Fibroblast of lung (primary cell): ENCODE results near the gene CCL2. TPM values are rescaled to one million over a fixed set of nuclear protein-coding genes. Genes with fewer than 3 reads are reported as not detected.
"Not testable (repeated sequence)": the region's sequence is repeated elsewhere in the genome, so short reads cannot be mapped to it uniquely, and the experiment has no call there.

Experiments used
- DNase-seq, 2 donors: peaks; one replicate each; pipeline versions ENCODE4 v3.0.0 to v3.0.0-alpha.2; 2010; ENCODE audit warnings: low read depth in 2 of 2
- H2AFZ ChIP-seq: 2 replicates; pipeline ENCODE4 v1.5.1; 2012; ENCODE audit warnings: low read length, control low read depth, inconsistent platforms
- H3K27ac ChIP-seq: 2 replicates; pipeline ENCODE4 v1.5.1; 2011; ENCODE audit warnings: low read length, control low read depth; ENCODE audit not compliant: insufficient read depth
- H3K27me3 ChIP-seq: 2 replicates; pipeline ENCODE4 v1.5.1; 2011; ENCODE audit warnings: mild to moderate bottlenecking, low read length; ENCODE audit not compliant: control insufficient read depth, insufficient read depth
- H3K36me3 ChIP-seq: 2 replicates; pipeline ENCODE4 v1.5.1; 2011; ENCODE audit warnings: low read length; ENCODE audit not compliant: control insufficient read depth, insufficient read depth
- H3K4me1 ChIP-seq: 2 replicates; pipeline ENCODE4 v1.5.1; 2011; ENCODE audit warnings: low read length; ENCODE audit not compliant: control insufficient read depth, insufficient read depth; ENCODE audit errors: extremely low read depth
- H3K4me2 ChIP-seq: 2 replicates; pipeline ENCODE4 v1.5.1; 2011; ENCODE audit warnings: low read length, control low read depth; ENCODE audit not compliant: insufficient read depth; ENCODE audit errors: extremely low read depth
- H3K4me3 ChIP-seq, 4 experiments: fragments of 200-600 bp in 1 of 4; sonication (generic) in 1 of 4; replicated peaks in 1 of 4; 2 replicates each; pipeline ENCODE4 v1.5.1; 2011 to 2016; ENCODE audit warnings: low read length in 4 of 4, low read depth in 3 of 4, mild to moderate bottlenecking in 3 of 4, control low read depth in 2 of 4, inconsistent platforms in 1 of 4, mixed read lengths in 1 of 4; ENCODE audit not compliant: insufficient read depth in 1 of 4; ENCODE audit errors: control extremely low read depth in 1 of 4
- H3K79me2 ChIP-seq: 2 replicates; pipeline ENCODE4 v1.5.1; 2012; ENCODE audit warnings: mild to moderate bottlenecking, low read length, inconsistent platforms; ENCODE audit not compliant: control insufficient read depth, insufficient read depth
- H3K9ac ChIP-seq: 2 replicates; pipeline ENCODE4 v1.5.1; 2011; ENCODE audit warnings: mild to moderate bottlenecking, low read length, control low read depth; ENCODE audit not compliant: insufficient read depth
- H3K9me3 ChIP-seq: 2 replicates; pipeline ENCODE4 v1.5.1; 2012; ENCODE audit warnings: low read depth, low read length; ENCODE audit not compliant: control insufficient read depth, insufficient read depth
- H4K20me1 ChIP-seq: 2 replicates; pipeline ENCODE4 v1.5.1; 2011; ENCODE audit warnings: low read length; ENCODE audit not compliant: control insufficient read depth, insufficient read depth; ENCODE audit errors: extremely low read depth
- EZH2 ChIP-seq: IDR thresholded peaks from 2 replicates; pipeline ENCODE4 v1.5.1; 2012; ENCODE audit warnings: low read length, control low read depth, mild to moderate bottlenecking; ENCODE audit errors: missing control alignments
- polyA plus RNA-seq, 2 donors: library from polyadenylated mRNA; depleted of rRNA in 1 of 2; stranded (reverse) in 1 of 2; unstranded in 1 of 2; fragments of >200 nt; gene quantifications; 2 replicates each; pipeline ENCODE4 v1.2.1, GENCODE V29; 2011 to 2012; ENCODE audit warnings: missing spikeins in 1 of 2
- total RNA-seq: library from RNA; depleted of rRNA; stranded (reverse); fragments of >200 nt; gene quantifications from 2 replicates; pipeline ENCODE4 v1.2.1, GENCODE V29; 2014
- TF ChIP-seq, protein P1 (sequence below), 2 donors: IDR thresholded peaks in 1 of 2; conservative IDR thresholded peaks in 1 of 2; 1 replicate in 1 of 2; 2 replicates in 1 of 2; pipeline ENCODE4 v1.5.1; 2011 to 2012; ENCODE audit warnings: low read length in 2 of 2, control low read depth in 1 of 2, inconsistent platforms in 1 of 2, low read depth in 1 of 2, mild to moderate bottlenecking in 1 of 2

Gene CCL2
- total and polyA plus RNA-seq, 2 donors (not counting 1 experiment from before 2014, with no cell fraction given) = 42.9 to 170 TPM

GRCh38 chr17:34226744-34227034 is 28.4 kb upstream of the CCL2 start:
- H3K4me1 ChIP-seq = no peaks in the 10 kb centered on the region
- no peak overlapping the region for H3K9ac ChIP-seq
- H3K4me2 ChIP-seq = no peak overlapping the region
- no peaks in the 10 kb centered on the region for H3K27me3 ChIP-seq
- H4K20me1 ChIP-seq = no peaks in the 10 kb centered on the region
- H3K36me3 ChIP-seq = no peaks in the 10 kb centered on the region
- DNase-seq = no peak
- H3K9me3 ChIP-seq = no peaks in the 10 kb centered on the region
- no peak overlapping the region for H2AFZ ChIP-seq
- H3K27ac ChIP-seq = no peak overlapping the region
- H3K4me3 ChIP-seq = no peak overlapping the region
- no peak for TF ChIP-seq EZH2
- TF ChIP-seq, protein P1, sequence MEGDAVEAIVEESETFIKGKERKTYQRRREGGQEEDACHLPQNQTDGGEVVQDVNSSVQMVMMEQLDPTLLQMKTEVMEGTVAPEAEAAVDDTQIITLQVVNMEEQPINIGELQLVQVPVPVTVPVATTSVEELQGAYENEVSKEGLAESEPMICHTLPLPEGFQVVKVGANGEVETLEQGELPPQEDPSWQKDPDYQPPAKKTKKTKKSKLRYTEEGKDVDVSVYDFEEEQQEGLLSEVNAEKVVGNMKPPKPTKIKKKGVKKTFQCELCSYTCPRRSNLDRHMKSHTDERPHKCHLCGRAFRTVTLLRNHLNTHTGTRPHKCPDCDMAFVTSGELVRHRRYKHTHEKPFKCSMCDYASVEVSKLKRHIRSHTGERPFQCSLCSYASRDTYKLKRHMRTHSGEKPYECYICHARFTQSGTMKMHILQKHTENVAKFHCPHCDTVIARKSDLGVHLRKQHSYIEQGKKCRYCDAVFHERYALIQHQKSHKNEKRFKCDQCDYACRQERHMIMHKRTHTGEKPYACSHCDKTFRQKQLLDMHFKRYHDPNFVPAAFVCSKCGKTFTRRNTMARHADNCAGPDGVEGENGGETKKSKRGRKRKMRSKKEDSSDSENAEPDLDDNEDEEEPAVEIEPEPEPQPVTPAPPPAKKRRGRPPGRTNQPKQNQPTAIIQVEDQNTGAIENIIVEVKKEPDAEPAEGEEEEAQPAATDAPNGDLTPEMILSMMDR (conservative IDR thresholded peaks at IDR 0.05 in 1 of 2, IDR thresholded peaks at IDR 0.05 in 1 of 2; ENCODE audit: low read depth in 1 of 2, low read length in 2 of 2) = no peak
- H3K79me2 ChIP-seq = no peaks in the 10 kb centered on the region

DNA sequence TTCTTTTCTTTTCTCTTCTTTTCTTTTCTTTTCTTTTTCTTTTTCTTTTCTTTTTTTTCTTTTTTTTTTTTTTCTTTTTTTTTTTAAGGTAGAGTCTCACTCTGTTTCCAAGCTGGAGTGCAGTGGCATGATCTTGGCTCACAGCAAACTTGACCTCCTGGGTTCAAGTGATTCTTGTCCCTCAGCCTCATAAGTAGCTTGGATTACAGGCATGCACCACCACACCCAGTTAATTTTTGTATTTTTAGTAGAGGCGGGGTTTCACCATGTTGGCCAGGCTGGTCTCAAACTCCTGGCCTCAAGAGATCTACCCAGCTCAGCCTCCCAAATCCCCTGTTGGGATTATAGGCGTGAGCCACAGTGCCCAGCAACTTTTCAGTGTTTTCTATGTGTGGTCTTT is 27.8 kb upstream of the CCL2 start:
- not testable (repeated sequence) for H3K36me3 ChIP-seq, H3K9me3 ChIP-seq, H3K79me2 ChIP-seq, H3K4me2 ChIP-seq, H3K4me3 ChIP-seq, H4K20me1 ChIP-seq, H3K27me3 ChIP-seq, H2AFZ ChIP-seq, H3K27ac ChIP-seq, H3K9ac ChIP-seq, H3K4me1 ChIP-seq, DNase-seq

DNA sequence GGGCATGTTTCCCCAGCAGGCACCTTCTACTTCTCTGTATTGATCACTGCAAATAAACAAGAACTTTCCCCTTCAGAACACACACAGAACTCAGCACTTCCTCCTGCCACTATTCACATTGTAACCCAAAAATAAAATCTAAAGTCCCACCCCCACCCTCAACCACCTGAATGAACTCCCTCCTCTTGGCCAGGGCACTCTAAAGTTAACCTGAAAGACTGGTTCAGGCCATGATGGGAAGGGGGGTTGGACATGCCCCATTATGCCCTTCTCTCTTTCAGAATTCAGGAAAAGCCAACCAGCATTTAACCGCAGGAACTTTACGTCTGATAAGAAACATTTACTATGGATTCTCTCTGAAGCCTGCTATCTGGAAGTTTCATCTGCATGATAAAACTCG is 27.4 kb upstream of the CCL2 start:
- H3K4me3 ChIP-seq = no peak overlapping the region
- TF ChIP-seq, protein P1 (conservative IDR thresholded peaks at IDR 0.05 in 1 of 2, IDR thresholded peaks at IDR 0.05 in 1 of 2; ENCODE audit: low read depth in 1 of 2, low read length in 2 of 2) = no peak
- TF ChIP-seq EZH2 = no peak
- no peak overlapping the region for H3K9ac ChIP-seq
- H3K9me3 ChIP-seq = no peaks in the 10 kb centered on the region
- no peaks in the 10 kb centered on the region for H3K27me3 ChIP-seq
- H3K79me2 ChIP-seq = no peaks in the 10 kb centered on the region
- H3K27ac ChIP-seq = no peak overlapping the region
- DNase-seq = no peak
- H3K36me3 ChIP-seq = no peaks in the 10 kb centered on the region
- no peak overlapping the region for H2AFZ ChIP-seq
- H4K20me1 ChIP-seq = no peaks in the 10 kb centered on the region
- H3K4me1 ChIP-seq = no peaks in the 10 kb centered on the region
- H3K4me2 ChIP-seq = no peak overlapping the region

GRCh38 chr17:34228781-34229180 is 26.3 kb upstream of the CCL2 start:
- Histone ChIP-seq H3K9ac (no peak overlapping the region), H3K4me1 (no peaks in the 10 kb centered on the region), H3K27me3 (no peaks in the 10 kb centered on the region), H2AFZ (no peak overlapping the region), H3K36me3 (no peaks in the 10 kb centered on the region), H3K27ac (no peak overlapping the region), H3K79me2 (no peaks in the 10 kb centered on the region), H3K4me3 (no peak overlapping the region), H3K9me3 (no peaks in the 10 kb centered on the region), H3K4me2 (no peak overlapping the region), H4K20me1 (no peaks in the 10 kb centered on the region)
- DNase-seq = no peak
- TF ChIP-seq, protein P1 (conservative IDR thresholded peaks at IDR 0.05 in 1 of 2, IDR thresholded peaks at IDR 0.05 in 1 of 2; ENCODE audit: low read depth in 1 of 2, low read length in 2 of 2) = no peak
- TF ChIP-seq EZH2 = no peak
